OCI-LY1 (cell line): Measurements from ENCODE around the gene TMEM38B.

Experiments
- CTCF ChIP-seq: fragments of 200-600 bp; sonication (generic), shearing (Covaris generic); IDR thresholded peaks from 2 replicates; pipeline ENCODE4 v1.5.1; 2017; ENCODE audit warnings: mild to moderate bottlenecking, antibody characterized with exemption, low read length, moderate library complexity, mixed read lengths
- EZH2 ChIP-seq: fragments of 200-600 bp; sonication (generic), shearing (Covaris generic); IDR thresholded peaks from 2 replicates; pipeline ENCODE4 v1.8.0; 2017; ENCODE audit warnings: borderline replicate concordance, mixed run types, mild to moderate bottlenecking, antibody characterized with exemption, low read length, moderate library complexity, mixed read lengths

- TF ChIP-seq CTCF (no peak), EZH2 (no peak)
Measured at GRCh38 chr9:105673850-105674387, 20.4 kb upstream of the TMEM38B start.
